Calu3 (cell line): ENCODE measurements around the gene LAMTOR2. TPM values are rescaled to one million over a fixed set of nuclear protein-coding genes. Genes with fewer than 3 reads are reported as not detected.

Experiments used
- BruUV-seq: library from RNA; stranded (reverse); fragments of 400-500 nt; replicated peaks from 2 replicates; lab custom pipeline; 2021; lab: Mats Ljungman, UMichigan
- CTCF ChIA-PET: fragments of 300-600 bp; sonication (Branson Sonifier 250); formaldehyde crosslinking; loops from one replicate; lab custom pipeline; 2022; ENCODE audit warnings: antibody characterized with exemption; lab: Charles Lee
- DNase-seq: peaks from one replicate; pipeline ENCODE4 v3.0.0; 2022
- H3K27ac Mint-ChIP-seq: one replicate; pipeline ENCODE4 v1.8.0; 2022; ENCODE audit warnings: mixed read lengths; ENCODE audit not compliant: unreplicated experiment
- H3K27me3 Mint-ChIP-seq: one replicate; pipeline ENCODE4 v1.8.0; 2022; ENCODE audit warnings: mixed read lengths; ENCODE audit not compliant: unreplicated experiment
- H3K36me3 Mint-ChIP-seq: one replicate; pipeline ENCODE4 v1.8.0; 2022; ENCODE audit warnings: mild to moderate bottlenecking, moderate library complexity, mixed read lengths; ENCODE audit not compliant: insufficient read depth, unreplicated experiment
- H3K4me1 Mint-ChIP-seq: one replicate; pipeline ENCODE4 v1.8.0; 2022; ENCODE audit warnings: mild to moderate bottlenecking, low read depth, mixed read lengths; ENCODE audit not compliant: unreplicated experiment
- H3K4me3 Mint-ChIP-seq: one replicate; pipeline ENCODE4 v1.8.0; 2022; ENCODE audit warnings: mild to moderate bottlenecking, low read depth, moderate library complexity, mixed read lengths; ENCODE audit not compliant: unreplicated experiment
- H3K9me3 Mint-ChIP-seq: one replicate; pipeline ENCODE4 v1.8.0; 2022; ENCODE audit warnings: low read depth, mixed read lengths; ENCODE audit not compliant: unreplicated experiment
- intact Hi-C: fragments of 100-400 bp; cut with micrococcal nuclease; formaldehyde crosslinking; loops from one replicate; pipeline ENCODE4 v1.10.0; 2022; ENCODE audit not compliant: unreplicated experiment
- total RNA-seq: library from RNA; stranded (reverse); gene quantifications from 2 replicates; pipeline ENCODE4 v1.2.3, GENCODE V29; 2022
- TF ChIP-seq, protein P1 (sequence below): fragments of 200-600 bp; IDR thresholded peaks from one replicate; pipeline ENCODE4 v1.8.0; 2022; ENCODE audit warnings: antibody characterized with exemption; ENCODE audit not compliant: unreplicated experiment

LAMTOR2 gene
- total RNA-seq, 1 experiment from 2014 or later = 69.8 TPM

DNA sequence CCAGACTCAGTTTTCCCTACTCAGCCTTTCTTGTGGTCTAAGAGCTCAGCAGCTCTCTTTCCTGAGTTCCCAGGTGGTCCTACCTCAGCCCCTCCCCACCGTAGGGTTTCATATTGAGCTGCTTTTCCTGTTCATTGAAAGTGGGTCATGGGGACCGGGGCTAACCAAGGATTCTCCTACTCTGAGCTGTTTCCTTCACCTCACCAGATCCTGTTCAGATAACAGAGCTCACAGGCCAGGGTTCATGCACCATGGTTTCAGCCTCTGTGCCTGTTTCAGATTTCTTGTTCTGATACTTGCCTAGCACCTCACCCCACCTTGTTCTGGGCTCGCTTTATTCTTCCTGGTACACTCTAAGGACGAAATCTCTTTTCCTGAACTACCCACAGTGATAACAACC lies 9.5 kb upstream of the LAMTOR2 start:
- H3K27me3 Mint-ChIP-seq = no peaks in the 10 kb centered on the region
- H3K36me3 Mint-ChIP-seq = peaks cover 35% of the 10 kb centered on the region
- CTCF ChIA-PET = interaction anchor here (0.6 kb wide), 1 partner anchor 318 kb away, joined by 3 read pairs; no protein-coding TSS in a partner anchor

DNA sequence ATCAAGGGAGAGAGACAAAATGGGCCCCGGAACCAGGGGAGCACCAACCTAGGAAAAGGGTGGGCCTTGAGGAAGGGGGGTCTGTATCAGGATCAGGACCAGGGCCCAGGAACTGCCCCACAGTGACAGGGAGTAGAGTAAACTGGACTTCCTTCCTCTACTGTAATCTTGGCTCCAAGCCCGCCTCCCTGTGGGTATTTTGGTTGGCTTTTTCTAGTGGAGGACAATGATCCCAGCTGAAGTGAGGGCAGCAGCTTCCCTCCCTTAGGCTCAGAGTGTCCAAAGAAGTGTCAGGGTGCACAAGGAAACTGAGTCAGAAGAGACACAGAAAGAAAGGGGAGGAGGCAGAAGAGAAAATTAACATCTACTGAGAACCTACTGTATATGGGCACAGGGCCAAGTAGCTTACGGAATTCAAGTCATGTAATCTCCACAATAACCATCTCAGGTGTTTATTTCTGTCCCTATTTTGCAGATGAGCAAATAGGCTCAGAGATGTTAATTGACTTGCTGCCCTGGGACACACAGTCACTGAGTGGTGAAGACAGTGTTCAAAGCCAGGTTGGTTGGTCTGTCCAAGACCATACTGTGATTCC lies 5.8 kb upstream of the LAMTOR2 start:
- intact Hi-C loops = no loop called here
- peaks cover 55% of the 10 kb centered on the region for H3K36me3 Mint-ChIP-seq
- no TSS peak for BruUV-seq
- no peaks in the 10 kb centered on the region for H3K27me3 Mint-ChIP-seq
- CTCF ChIA-PET = no interaction called here
- no peak overlapping the region for H3K27ac Mint-ChIP-seq
- TF ChIP-seq, protein P1, sequence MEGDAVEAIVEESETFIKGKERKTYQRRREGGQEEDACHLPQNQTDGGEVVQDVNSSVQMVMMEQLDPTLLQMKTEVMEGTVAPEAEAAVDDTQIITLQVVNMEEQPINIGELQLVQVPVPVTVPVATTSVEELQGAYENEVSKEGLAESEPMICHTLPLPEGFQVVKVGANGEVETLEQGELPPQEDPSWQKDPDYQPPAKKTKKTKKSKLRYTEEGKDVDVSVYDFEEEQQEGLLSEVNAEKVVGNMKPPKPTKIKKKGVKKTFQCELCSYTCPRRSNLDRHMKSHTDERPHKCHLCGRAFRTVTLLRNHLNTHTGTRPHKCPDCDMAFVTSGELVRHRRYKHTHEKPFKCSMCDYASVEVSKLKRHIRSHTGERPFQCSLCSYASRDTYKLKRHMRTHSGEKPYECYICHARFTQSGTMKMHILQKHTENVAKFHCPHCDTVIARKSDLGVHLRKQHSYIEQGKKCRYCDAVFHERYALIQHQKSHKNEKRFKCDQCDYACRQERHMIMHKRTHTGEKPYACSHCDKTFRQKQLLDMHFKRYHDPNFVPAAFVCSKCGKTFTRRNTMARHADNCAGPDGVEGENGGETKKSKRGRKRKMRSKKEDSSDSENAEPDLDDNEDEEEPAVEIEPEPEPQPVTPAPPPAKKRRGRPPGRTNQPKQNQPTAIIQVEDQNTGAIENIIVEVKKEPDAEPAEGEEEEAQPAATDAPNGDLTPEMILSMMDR = no peak
- no peak for DNase-seq
- H3K4me3 Mint-ChIP-seq = no peak overlapping the region
- H3K4me1 Mint-ChIP-seq = peaks cover 19% of the 10 kb centered on the region
- no peaks in the 10 kb centered on the region for H3K9me3 Mint-ChIP-seq

More for the DNA sequence above, 9.5 kb upstream of the LAMTOR2 start:
- BruUV-seq = no TSS peak
- peaks cover 12% of the 10 kb centered on the region for H3K4me1 Mint-ChIP-seq
- TF ChIP-seq, protein P1 = no peak
- intact Hi-C loops = no loop called here
- no peak for DNase-seq
- no peaks in the 10 kb centered on the region for H3K9me3 Mint-ChIP-seq
- no peak overlapping the region for H3K4me3 Mint-ChIP-seq
- H3K27ac Mint-ChIP-seq = no peak overlapping the region

DNA sequence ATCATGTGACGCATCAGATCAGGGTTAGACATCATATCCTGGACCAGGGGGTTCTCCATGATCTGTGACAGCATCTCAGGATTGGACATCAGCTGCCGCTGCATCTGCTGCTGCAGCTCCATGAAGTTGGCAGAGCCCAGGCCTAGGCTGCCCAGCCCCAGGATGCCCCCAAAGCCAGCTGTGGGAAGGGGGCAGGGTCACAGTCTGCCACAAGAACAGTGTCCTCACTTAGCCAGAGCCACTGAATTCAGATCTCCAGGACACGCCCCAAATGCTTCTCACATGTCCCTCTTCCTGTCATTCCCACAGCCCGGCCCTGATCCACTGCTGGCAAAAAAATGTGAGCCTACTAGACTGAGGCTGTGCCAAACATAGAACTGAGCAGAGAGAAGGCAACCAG lies 4.2 kb upstream of the LAMTOR2 start:
- DNase-seq = no peak
- H3K36me3 Mint-ChIP-seq = peaks cover 69% of the 10 kb centered on the region
- H3K4me1 Mint-ChIP-seq = peaks cover 20% of the 10 kb centered on the region
- TF ChIP-seq, protein P1 = no peak
- no peaks in the 10 kb centered on the region for H3K27me3 Mint-ChIP-seq
- CTCF ChIA-PET = no interaction called here
- H3K9me3 Mint-ChIP-seq = no peaks in the 10 kb centered on the region
- intact Hi-C loops = no loop called here
- BruUV-seq = no TSS peak
- no peak overlapping the region for H3K4me3 Mint-ChIP-seq
- H3K27ac Mint-ChIP-seq = no peak overlapping the region

DNA sequence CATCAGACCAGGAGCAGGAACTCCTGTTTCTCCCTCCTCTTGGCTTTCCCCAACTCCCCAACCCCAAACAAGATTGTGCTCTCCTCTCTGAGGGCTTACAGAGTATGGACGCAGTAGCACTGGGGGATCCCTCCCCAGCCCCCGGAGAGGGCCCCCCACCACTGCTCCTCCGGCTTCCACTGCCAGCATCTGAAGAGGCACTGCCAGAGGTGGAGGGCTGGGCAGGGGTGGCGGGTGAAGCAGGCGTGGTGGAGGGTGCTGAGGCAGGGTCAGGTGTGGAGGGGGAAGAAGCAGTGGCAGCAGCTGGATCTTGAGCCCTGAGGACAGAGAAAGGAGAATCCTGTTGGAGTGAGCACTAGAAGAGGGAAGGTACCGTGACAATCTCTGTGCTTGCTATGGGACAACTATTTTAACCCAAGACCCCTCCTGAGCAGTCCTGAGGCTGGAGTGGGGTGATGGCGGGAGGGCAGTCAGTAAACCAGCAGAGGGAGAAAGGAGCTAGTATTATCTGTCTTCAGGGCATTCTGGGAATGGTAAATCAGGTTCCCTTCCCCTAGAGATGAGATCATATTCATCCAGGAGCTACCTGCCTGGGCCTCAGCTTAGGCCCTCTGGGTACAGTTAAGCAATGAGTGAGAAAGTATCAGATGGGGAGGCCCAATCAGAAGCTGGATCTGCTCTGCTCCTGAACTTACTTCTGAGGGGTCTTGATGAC lies 3.4 kb upstream of the LAMTOR2 start:
- no peaks in the 10 kb centered on the region for H3K27me3 Mint-ChIP-seq
- H3K4me1 Mint-ChIP-seq = peaks cover 28% of the 10 kb centered on the region
- peaks cover 74% of the 10 kb centered on the region for H3K36me3 Mint-ChIP-seq
- intact Hi-C loops = no loop called here
- CTCF ChIA-PET = interaction anchor here (0.5 to 1.1 kb wide), 3 partner anchors 15 to 639 kb away, joined by 3 to 4 read pairs (median 3); no protein-coding TSS in a partner anchor
- H3K27ac Mint-ChIP-seq = no peak overlapping the region
- TF ChIP-seq, protein P1 = no peak
- no peak overlapping the region for H3K4me3 Mint-ChIP-seq
- no peaks in the 10 kb centered on the region for H3K9me3 Mint-ChIP-seq
- no TSS peak for BruUV-seq
- no peak for DNase-seq
